AG09309 (cell line): ENCODE measurements around the gene IL1R1.

Experiments used
- DNase-seq: peaks from one replicate; pipeline ENCODE4 v3.0.0-alpha.2; 2010; ENCODE audit warnings: low read depth
- H3K4me3 ChIP-seq: 2 replicates; pipeline ENCODE4 v1.5.1; 2011; ENCODE audit warnings: mild to moderate bottlenecking, low read depth, low read length, moderate library complexity; ENCODE audit not compliant: control insufficient read depth
- TF ChIP-seq, protein P1 (sequence below): IDR thresholded peaks from 2 replicates; pipeline ENCODE4 v1.5.1; 2011; ENCODE audit warnings: mild to moderate bottlenecking, low read depth, low read length, inconsistent platforms; ENCODE audit not compliant: insufficient read depth, control insufficient read depth; ENCODE audit errors: missing control alignments

The IL1R1 gene

DNA sequence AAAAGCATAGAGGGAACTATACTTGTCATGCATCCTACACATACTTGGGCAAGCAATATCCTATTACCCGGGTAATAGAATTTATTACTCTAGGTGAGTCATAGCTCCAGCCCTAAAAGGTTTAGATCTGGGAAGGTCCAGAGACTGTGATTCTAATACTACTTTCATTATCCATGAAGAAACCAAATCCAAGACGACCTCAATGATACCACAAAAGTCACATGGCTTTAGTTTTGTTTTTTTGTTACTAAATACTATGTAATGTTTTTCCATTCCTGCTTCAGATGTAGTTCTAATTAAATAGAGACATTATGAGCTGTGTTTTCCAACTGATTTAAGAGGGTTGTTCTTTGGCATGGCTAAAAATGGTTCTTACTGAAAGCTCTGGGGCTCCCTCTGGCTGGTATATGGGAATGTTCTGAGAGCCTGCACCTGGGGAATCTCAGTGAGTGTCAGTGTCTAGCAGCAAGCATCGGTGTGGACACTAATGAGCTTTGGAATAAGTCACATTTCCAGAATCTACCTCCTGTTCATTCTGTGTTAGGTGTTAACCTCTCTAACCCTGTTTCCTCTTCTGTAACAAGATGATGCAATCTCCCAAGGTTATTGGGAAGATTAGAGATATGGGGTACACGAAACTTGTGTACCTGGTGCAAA lies 23.8 kb downstream of the IL1R1 start:
- TF ChIP-seq, protein P1, sequence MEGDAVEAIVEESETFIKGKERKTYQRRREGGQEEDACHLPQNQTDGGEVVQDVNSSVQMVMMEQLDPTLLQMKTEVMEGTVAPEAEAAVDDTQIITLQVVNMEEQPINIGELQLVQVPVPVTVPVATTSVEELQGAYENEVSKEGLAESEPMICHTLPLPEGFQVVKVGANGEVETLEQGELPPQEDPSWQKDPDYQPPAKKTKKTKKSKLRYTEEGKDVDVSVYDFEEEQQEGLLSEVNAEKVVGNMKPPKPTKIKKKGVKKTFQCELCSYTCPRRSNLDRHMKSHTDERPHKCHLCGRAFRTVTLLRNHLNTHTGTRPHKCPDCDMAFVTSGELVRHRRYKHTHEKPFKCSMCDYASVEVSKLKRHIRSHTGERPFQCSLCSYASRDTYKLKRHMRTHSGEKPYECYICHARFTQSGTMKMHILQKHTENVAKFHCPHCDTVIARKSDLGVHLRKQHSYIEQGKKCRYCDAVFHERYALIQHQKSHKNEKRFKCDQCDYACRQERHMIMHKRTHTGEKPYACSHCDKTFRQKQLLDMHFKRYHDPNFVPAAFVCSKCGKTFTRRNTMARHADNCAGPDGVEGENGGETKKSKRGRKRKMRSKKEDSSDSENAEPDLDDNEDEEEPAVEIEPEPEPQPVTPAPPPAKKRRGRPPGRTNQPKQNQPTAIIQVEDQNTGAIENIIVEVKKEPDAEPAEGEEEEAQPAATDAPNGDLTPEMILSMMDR: peak; percentile 80
- DNase-seq: peak; percentile 82
- no peak overlapping the region for H3K4me3 ChIP-seq

DNA sequence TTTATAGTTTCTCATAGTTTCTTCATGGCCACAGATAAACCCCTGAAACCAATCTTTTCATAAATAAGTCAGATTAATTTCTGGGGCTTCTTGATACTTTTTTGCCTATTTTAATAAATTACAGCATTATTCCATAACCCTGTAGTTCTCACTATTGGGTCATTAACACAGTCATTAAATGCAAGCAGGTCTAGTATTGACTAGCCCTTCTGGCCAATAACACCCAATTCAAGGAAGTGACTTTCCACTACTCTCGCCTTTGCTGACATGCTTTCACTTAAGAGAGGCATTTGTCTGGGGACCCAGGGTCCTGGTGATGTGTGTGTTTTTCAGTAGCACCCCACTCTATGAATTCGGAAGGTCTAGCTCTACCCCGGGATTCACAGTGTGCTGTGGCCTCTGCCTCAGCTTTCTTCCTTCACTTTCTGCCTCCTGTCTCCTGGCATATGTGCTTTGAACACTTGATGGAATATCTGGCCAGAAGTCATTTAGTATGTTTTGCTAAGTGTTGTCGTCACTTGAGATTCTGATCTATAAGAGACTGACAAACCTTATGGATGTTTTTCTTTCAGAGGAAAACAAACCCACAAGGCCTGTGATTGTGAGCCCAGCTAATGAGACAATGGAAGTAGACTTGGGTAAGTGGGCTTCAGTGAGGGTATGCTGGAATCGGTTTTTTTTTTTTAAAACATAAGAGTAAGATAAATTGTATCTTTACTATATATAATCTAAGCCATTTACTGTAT lies 25.7 kb downstream of the IL1R1 start:
- H3K4me3 ChIP-seq: no peak overlapping the region
- no peak for DNase-seq
- TF ChIP-seq, protein P1: no peak

DNA sequence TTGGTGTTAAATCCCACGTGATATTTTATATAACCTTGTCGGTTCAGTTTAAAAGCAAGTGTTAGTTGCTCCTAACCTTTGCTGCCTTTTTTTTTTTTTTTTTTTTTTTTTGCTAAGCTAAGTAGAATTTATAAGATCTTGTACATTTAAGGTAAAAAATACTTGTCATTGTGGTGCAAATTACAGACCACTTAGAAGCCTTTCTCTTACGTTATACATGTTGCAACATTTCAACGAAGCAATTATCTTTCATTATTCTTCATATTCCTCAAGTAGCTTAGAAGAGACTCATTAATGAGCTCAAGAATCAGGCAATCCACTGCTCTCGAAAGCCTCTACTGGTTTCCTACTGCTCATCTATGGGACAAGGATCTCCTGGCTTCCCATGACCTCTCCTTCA lies 29.4 kb downstream of the IL1R1 start:
- no peak for DNase-seq
- TF ChIP-seq, protein P1: no peak
- no peak overlapping the region for H3K4me3 ChIP-seq

DNA sequence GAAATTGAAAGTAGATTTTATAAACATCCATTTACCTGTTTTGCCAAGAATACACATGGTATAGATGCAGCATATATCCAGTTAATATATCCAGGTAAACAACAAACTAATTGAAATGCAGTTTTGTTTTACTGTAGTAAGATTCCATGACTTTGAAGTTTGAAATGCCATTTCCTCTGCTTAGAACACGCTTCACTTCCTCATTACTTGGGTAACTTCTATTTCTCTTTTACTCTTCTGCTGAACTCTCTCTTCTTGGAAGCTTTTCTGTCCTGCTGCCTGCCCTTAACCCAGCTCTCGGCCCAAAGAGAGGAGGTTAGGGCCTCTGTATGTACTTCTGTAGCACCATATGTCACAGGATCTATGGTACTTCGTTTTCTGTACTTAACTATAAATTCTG lies 30.2 kb downstream of the IL1R1 start:
- TF ChIP-seq, protein P1: no peak
- no peak for DNase-seq
- no peak overlapping the region for H3K4me3 ChIP-seq

DNA sequence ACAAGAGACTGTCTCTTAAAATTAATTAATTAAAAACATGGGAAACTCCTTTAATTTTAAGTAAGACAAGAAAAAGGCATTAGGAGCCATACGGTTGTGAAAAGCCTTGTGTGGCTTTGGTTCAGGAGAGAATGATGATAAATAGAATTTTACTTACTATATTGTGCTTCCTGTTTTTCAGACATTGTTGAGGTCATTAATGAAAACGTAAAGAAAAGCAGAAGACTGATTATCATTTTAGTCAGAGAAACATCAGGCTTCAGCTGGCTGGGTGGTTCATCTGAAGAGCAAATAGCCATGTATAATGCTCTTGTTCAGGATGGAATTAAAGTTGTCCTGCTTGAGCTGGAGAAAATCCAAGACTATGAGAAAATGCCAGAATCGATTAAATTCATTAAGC lies 33.6 kb downstream of the IL1R1 start:
- TF ChIP-seq, protein P1: no peak
- H3K4me3 ChIP-seq: no peak overlapping the region
- DNase-seq: no peak

DNA sequence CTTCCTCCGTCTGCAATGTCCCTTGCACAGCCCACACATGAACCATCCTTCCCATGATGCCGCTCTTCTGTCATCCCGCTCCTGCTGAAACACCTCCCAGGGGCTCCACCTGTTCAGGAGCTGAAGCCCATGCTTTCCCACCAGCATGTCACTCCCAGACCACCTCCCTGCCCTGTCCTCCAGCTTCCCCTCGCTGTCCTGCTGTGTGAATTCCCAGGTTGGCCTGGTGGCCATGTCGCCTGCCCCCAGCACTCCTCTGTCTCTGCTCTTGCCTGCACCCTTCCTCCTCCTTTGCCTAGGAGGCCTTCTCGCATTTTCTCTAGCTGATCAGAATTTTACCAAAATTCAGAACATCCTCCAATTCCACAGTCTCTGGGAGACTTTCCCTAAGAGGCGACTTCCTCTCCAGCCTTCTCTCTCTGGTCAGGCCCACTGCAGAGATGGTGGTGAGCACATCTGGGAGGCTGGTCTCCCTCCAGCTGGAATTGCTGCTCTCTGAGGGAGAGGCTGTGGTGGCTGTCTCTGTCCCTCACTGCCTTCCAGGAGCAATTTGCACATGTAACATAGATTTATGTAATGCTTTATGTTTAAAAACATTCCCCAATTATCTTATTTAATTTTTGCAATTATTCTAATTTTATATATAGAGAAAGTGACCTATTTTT lies 35.4 kb downstream of the IL1R1 start:
- H3K4me3 ChIP-seq: no peak overlapping the region
- no peak for DNase-seq
- TF ChIP-seq, protein P1: no peak
